Kidney tubule cell (primary cell): ENCODE results near the gene ITPR1.

ENCODE experiments used
- DNase-seq: peaks from one replicate; pipeline ENCODE4 v3.0.0-alpha.2; 2018; ENCODE audit warnings: low spot score

The ITPR1 gene

GRCh38 chr3:4533489-4534443 lies 40.6 kb downstream of the ITPR1 start:
- peak; percentile 10 for DNase-seq

- DNase-seq: no peak
These were observed 41.8 kb downstream of the ITPR1 start for GRCh38 chr3:4534906-4535305.

GRCh38 chr3:4536260-4536659 lies 43.1 kb downstream of the ITPR1 start:
- DNase-seq: no peak

- no peak for DNase-seq
These were observed 47.1 kb downstream of the ITPR1 start for GRCh38 chr3:4540267-4540666.

GRCh38 chr3:4543110-4543509 lies 50.0 kb downstream of the ITPR1 start:
- no peak for DNase-seq

GRCh38 chr3:4546346-4547178 lies 53.4 kb downstream of the ITPR1 start:
- no peak for DNase-seq

- DNase-seq: no peak
These were observed 54.7 kb downstream of the ITPR1 start for GRCh38 chr3:4547799-4548198.

- no peak for DNase-seq
These were observed 55.2 kb downstream of the ITPR1 start for GRCh38 chr3:4548356-4548755.

- no peak for DNase-seq
These were observed 55.6 kb downstream of the ITPR1 start for GRCh38 chr3:4548780-4549179.

- no peak for DNase-seq
These were observed 56.7 kb downstream of the ITPR1 start for GRCh38 chr3:4549896-4550295.

GRCh38 chr3:4551051-4551711 lies 58.0 kb downstream of the ITPR1 start:
- no peak for DNase-seq

- DNase-seq: peak; percentile 19
These were observed 58.8 kb downstream of the ITPR1 start for GRCh38 chr3:4551794-4552442.

GRCh38 chr3:4552811-4553210 lies 59.7 kb downstream of the ITPR1 start:
- DNase-seq: no peak

GRCh38 chr3:4561661-4562060 lies 68.5 kb downstream of the ITPR1 start:
- DNase-seq: no peak

GRCh38 chr3:4562595-4562994 lies 69.4 kb downstream of the ITPR1 start:
- DNase-seq: no peak

- no peak for DNase-seq
These were observed 71.1 kb downstream of the ITPR1 start for GRCh38 chr3:4564270-4564669.

- no peak for DNase-seq
These were observed 71.9 kb downstream of the ITPR1 start for GRCh38 chr3:4564928-4565586.

- DNase-seq: no peak
These were observed 72.8 kb downstream of the ITPR1 start for GRCh38 chr3:4565809-4566501.

GRCh38 chr3:4568841-4569240 lies 75.7 kb downstream of the ITPR1 start:
- no peak for DNase-seq

GRCh38 chr3:4570840-4571621 lies 77.9 kb downstream of the ITPR1 start:
- DNase-seq: peak; percentile 49
